ENCODE measurements around the gene PCNX1.
"Not testable (repeated sequence)": the region's sequence is repeated elsewhere in the genome, so short reads cannot be mapped to it uniquely, and the experiment has no call there.

The PCNX1 gene

DNA sequence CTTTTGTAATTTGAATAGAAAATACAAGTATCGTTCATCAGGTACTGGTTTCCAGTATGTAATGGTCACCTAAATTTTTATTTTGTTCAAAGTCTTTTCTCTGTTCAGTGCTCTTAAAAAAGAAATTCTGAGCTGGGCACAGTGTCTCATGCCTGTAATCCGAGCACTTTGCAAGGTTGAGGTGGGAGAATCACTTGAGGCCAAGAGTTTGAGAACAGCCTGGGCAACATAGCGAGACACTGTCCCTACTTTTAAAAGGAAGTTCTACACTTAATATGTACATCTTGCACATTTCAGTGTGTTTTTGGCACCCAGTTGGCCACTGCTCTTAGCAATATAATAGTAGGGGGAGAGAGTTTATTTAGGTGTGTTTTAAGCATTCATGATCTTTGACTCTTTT is 27.9 kb downstream of the PCNX1 start:
- WGBS, 2 experiments: 85 to 99% methylated on average over 3 of the region's 3 CpGs
- Histone ChIP-seq H3K4me1 (ENCODE audit: control insufficient read depth, insufficient read depth, low read length) (no peaks in the 10 kb centered on the region), H3K27ac (ENCODE audit: insufficient read depth, low read depth, low read length, poor library complexity, severe bottlenecking) (no peak overlapping the region), H3K36me3 (ENCODE audit: control insufficient read depth, insufficient read depth, low read length) (no peaks in the 10 kb centered on the region), H3K9me3 (ENCODE audit: control insufficient read depth, low read length) (no peaks in the 10 kb centered on the region), H3K27me3 (ENCODE audit: control insufficient read depth, insufficient read depth, low read length, poor library complexity, severe bottlenecking) (no peaks in the 10 kb centered on the region), H3K4me3 (ENCODE audit: insufficient read depth, low read depth, low read length) (no peak overlapping the region)

DNA sequence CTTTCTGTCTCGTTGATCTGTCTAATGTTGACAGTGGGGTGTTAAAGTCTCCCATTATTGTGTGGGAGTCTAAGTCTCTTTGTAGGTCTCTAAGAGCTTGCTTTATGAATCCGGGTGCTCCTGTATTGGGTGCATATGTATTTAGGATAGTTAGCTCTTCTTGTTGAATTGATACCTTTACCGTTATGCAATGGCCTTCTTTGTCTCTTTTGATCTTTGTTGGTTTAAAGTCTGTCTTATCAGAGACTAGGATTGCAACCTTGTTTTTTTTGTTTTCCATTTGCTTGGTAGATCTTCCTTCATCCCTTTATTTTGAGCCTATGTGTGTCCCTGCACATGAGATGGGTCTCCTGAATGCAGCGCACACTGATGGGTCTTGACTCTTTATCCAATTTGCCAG is 32.4 kb downstream of the PCNX1 start:
- H3K4me3 ChIP-seq (ENCODE audit: insufficient read depth, low read depth, low read length); H3K9me3 ChIP-seq (ENCODE audit: control insufficient read depth, low read length); H3K27me3 ChIP-seq (ENCODE audit: control insufficient read depth, insufficient read depth, low read length, poor library complexity, severe bottlenecking); H3K4me1 ChIP-seq (ENCODE audit: control insufficient read depth, insufficient read depth, low read length); H3K27ac ChIP-seq (ENCODE audit: insufficient read depth, low read depth, low read length, poor library complexity, severe bottlenecking): not testable (repeated sequence)
- 98 to 100% methylated on average over 1 to 2 of the region's 4 CpGs for WGBS, 2 experiments
- peaks cover 14% of the 10 kb centered on the region for H3K36me3 ChIP-seq (ENCODE audit: control insufficient read depth, insufficient read depth, low read length)

DNA sequence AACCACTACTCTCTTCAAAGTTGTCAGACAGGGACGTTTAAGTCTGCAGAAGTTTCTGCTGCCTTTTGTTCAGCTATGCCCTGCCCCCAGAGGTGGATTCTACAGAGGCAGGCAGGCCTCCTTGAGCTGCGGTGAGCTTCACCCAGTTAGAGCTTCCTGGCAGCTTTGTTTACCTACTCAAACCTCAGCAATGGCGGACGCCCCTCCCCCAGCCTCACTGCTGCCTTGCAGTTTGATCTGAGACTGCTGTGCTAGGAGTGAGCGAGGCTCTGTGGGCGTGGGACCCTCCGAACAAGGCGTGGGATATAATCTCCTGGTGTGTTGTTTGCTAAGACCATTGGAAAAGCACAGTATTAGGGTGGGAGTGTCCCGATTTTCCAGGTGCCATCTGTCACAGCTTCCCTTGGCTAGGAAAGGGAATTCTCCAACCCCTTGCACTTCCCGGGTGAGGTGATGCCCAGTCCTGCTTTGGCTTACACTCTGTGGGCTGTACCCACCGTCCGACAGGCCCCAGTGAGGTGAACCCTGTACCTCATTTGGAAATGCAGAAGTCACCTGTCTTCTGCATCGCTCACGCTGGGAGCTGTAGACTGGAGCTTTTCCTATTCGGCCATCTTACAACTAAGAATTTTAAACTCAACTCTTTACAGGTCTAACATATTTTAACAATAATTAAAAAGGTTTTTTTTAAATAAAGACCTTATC is 34.5 kb downstream of the PCNX1 start:
- not testable (repeated sequence) for H3K4me1 ChIP-seq (ENCODE audit: control insufficient read depth, insufficient read depth, low read length); H3K27me3 ChIP-seq (ENCODE audit: control insufficient read depth, insufficient read depth, low read length, poor library complexity, severe bottlenecking); H3K9me3 ChIP-seq (ENCODE audit: control insufficient read depth, low read length); H3K27ac ChIP-seq (ENCODE audit: insufficient read depth, low read depth, low read length, poor library complexity, severe bottlenecking); H3K4me3 ChIP-seq (ENCODE audit: insufficient read depth, low read depth, low read length)
- 89 to 92% methylated on average over 14 to 15 of the region's 15 CpGs for WGBS, 2 experiments
- H3K36me3 ChIP-seq (ENCODE audit: control insufficient read depth, insufficient read depth, low read length): peaks cover 24% of the 10 kb centered on the region

DNA sequence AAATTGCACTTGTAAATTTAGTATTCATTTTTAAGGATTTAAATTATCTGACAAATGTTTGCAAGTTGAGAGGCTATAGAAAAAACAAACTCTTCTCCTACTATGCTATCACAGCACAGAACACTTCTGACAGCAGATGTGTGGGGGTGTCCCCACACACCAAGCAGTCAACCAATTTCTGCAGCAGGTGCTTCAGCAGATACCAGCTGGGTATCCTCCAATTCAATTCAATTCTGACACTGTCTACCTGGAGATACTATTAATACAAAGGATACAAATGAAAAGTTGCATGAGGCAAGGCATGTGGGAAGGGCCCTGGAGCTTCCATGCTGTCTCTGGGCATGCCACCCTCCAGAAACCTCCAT is 35.1 kb downstream of the PCNX1 start:
- H3K36me3 ChIP-seq (ENCODE audit: control insufficient read depth, insufficient read depth, low read length): peaks cover 29% of the 10 kb centered on the region
- H3K4me3 ChIP-seq (ENCODE audit: insufficient read depth, low read depth, low read length): no peak overlapping the region
- no peaks in the 10 kb centered on the region for H3K4me1 ChIP-seq (ENCODE audit: control insufficient read depth, insufficient read depth, low read length)
- no peaks in the 10 kb centered on the region for H3K27me3 ChIP-seq (ENCODE audit: control insufficient read depth, insufficient read depth, low read length, poor library complexity, severe bottlenecking)
- H3K27ac ChIP-seq (ENCODE audit: insufficient read depth, low read depth, low read length, poor library complexity, severe bottlenecking): no peak overlapping the region
- H3K9me3 ChIP-seq (ENCODE audit: control insufficient read depth, low read length): peaks cover 3% of the 10 kb centered on the region

DNA sequence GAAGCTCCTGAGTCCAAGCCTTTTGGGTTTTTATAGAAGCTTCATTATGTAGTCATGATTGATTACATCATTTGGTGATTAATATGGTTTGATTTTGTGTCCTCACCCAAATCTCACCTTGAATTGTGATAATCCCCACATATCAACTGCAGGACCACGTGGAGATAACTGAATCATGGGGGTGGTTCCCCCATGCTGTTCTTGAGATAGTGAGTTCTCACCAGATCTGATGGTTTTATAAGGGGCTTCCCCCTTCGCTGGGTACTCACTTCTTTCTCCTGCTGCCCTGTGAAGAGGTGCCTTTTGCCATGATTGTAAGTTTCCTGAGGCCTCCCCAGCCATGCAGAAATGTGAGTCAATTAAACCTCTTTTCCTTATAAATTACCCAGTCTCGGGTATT is 35.5 kb downstream of the PCNX1 start:
- H3K9me3 ChIP-seq (ENCODE audit: control insufficient read depth, low read length); H3K4me1 ChIP-seq (ENCODE audit: control insufficient read depth, insufficient read depth, low read length); H3K27ac ChIP-seq (ENCODE audit: insufficient read depth, low read depth, low read length, poor library complexity, severe bottlenecking); H3K4me3 ChIP-seq (ENCODE audit: insufficient read depth, low read depth, low read length); H3K27me3 ChIP-seq (ENCODE audit: control insufficient read depth, insufficient read depth, low read length, poor library complexity, severe bottlenecking): not testable (repeated sequence)
- 90 to 95% methylated on average over 3 of the region's 3 CpGs for WGBS, 2 experiments
- peaks cover 32% of the 10 kb centered on the region for H3K36me3 ChIP-seq (ENCODE audit: control insufficient read depth, insufficient read depth, low read length)

DNA sequence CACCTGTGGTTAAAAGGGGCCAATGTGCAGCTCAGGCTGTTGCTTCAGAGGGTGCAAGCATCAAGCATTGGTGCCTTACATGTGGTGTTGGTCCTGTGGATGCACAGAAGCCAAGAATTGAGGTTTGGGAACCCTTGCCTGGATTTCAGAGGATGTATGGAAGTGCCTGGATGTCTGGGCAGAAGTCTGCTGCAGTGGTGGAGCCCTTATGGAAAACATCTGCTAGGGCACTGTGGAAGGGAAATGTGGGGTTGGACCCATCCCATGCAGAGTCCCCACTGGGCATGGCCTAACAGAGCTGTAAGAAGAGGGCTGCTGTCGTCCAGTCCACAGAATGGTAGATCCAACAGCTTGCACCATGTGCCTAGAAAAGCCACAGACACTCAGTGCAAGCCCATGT is 36.6 kb downstream of the PCNX1 start:
- Histone ChIP-seq H3K27me3 (ENCODE audit: control insufficient read depth, insufficient read depth, low read length, poor library complexity, severe bottlenecking) (no peaks in the 10 kb centered on the region), H3K27ac (ENCODE audit: insufficient read depth, low read depth, low read length, poor library complexity, severe bottlenecking) (no peak overlapping the region), H3K4me3 (ENCODE audit: insufficient read depth, low read depth, low read length) (no peak overlapping the region), H3K9me3 (ENCODE audit: control insufficient read depth, low read length) (peaks cover 3% of the 10 kb centered on the region), H3K36me3 (ENCODE audit: control insufficient read depth, insufficient read depth, low read length) (peaks cover 35% of the 10 kb centered on the region), H3K4me1 (ENCODE audit: control insufficient read depth, insufficient read depth, low read length) (no peaks in the 10 kb centered on the region)
- 93 to 97% methylated on average over 1 of the region's 1 CpG for WGBS, 2 experiments

DNA sequence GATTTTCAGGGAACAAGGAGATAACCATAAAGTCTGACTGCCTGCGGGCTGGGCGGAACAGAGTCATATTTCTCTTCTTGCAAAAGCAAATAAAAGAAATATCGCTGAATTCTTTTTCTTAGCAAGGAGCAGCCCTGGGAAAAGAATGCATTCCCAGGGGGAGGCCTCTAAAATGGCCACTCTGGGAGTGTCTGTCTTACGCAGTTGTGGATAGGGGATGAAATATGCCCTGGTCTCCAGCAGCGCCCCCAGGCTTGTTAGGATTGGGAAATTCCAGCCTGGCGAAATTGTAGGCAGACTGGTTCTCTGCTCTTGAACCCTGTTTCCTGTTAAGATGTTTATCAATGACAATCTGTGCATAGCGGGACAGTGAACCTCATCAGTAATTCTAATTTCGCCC is 40.5 kb downstream of the PCNX1 start:
- Histone ChIP-seq H3K4me1 (ENCODE audit: control insufficient read depth, insufficient read depth, low read length) (no peaks in the 10 kb centered on the region), H3K27me3 (ENCODE audit: control insufficient read depth, insufficient read depth, low read length, poor library complexity, severe bottlenecking) (no peaks in the 10 kb centered on the region), H3K36me3 (ENCODE audit: control insufficient read depth, insufficient read depth, low read length) (peaks cover 37% of the 10 kb centered on the region), H3K9me3 (ENCODE audit: control insufficient read depth, low read length) (peaks cover 3% of the 10 kb centered on the region), H3K27ac (ENCODE audit: insufficient read depth, low read depth, low read length, poor library complexity, severe bottlenecking) (no peak overlapping the region), H3K4me3 (ENCODE audit: insufficient read depth, low read depth, low read length) (no peak overlapping the region)
- WGBS, 2 experiments: 97 to 98% methylated on average over 8 of the region's 8 CpGs

DNA sequence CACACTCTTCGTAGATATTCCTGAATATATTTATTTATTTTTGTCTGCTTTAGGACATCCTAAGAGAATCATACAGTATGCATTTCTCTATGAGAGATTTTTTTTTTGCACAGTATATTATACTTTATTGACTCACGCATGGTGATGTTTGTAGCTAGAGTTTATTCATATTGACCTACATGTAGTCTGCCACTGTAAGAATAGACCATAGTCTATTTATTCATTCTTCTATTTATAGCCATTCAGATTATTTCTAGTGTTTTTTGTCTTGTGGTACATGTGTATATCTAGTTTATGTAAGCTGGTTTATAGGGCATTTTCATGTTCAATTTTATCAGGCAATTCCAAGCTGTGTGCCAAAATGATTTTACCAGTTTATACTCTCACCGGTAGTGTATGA is 45.2 kb downstream of the PCNX1 start:
- H3K4me1 ChIP-seq (ENCODE audit: control insufficient read depth, insufficient read depth, low read length): no peaks in the 10 kb centered on the region
- no peak overlapping the region for H3K27ac ChIP-seq (ENCODE audit: insufficient read depth, low read depth, low read length, poor library complexity, severe bottlenecking)
- no peaks in the 10 kb centered on the region for H3K9me3 ChIP-seq (ENCODE audit: control insufficient read depth, low read length)
- 80 to 92% methylated on average over 1 of the region's 3 CpGs for WGBS, 2 experiments
- no peak overlapping the region for H3K4me3 ChIP-seq (ENCODE audit: insufficient read depth, low read depth, low read length)
- H3K36me3 ChIP-seq (ENCODE audit: control insufficient read depth, insufficient read depth, low read length): peaks cover 12% of the 10 kb centered on the region
- H3K27me3 ChIP-seq (ENCODE audit: control insufficient read depth, insufficient read depth, low read length, poor library complexity, severe bottlenecking): no peaks in the 10 kb centered on the region

DNA sequence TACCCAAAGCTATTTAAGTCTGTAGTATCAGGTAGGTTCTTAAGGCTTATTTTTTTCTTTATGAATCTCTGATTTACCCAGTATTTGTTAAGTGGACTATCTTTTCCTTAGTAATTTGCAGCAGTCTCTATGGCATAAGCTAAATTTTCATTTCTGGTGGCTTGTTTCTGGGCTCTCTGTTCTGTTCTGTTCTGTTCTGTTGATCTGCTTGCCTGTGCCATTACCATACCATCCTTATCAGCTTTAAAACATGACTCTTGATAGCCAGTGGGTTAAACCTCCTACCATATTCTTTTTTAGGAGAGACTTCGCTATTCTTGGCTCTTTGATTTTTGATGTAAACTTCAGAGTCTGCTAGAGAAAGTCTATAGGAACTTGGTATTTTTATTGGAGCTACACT is 46.8 kb downstream of the PCNX1 start:
- Histone ChIP-seq H3K36me3 (ENCODE audit: control insufficient read depth, insufficient read depth, low read length) (peaks cover 6% of the 10 kb centered on the region), H3K4me3 (ENCODE audit: insufficient read depth, low read depth, low read length) (no peak overlapping the region), H3K4me1 (ENCODE audit: control insufficient read depth, insufficient read depth, low read length) (no peaks in the 10 kb centered on the region), H3K27me3 (ENCODE audit: control insufficient read depth, insufficient read depth, low read length, poor library complexity, severe bottlenecking) (no peaks in the 10 kb centered on the region), H3K9me3 (ENCODE audit: control insufficient read depth, low read length) (no peaks in the 10 kb centered on the region), H3K27ac (ENCODE audit: insufficient read depth, low read depth, low read length, poor library complexity, severe bottlenecking) (no peak overlapping the region)
- 100% methylated on average over 1 of the region's 1 CpG for WGBS, 2 experiments

DNA sequence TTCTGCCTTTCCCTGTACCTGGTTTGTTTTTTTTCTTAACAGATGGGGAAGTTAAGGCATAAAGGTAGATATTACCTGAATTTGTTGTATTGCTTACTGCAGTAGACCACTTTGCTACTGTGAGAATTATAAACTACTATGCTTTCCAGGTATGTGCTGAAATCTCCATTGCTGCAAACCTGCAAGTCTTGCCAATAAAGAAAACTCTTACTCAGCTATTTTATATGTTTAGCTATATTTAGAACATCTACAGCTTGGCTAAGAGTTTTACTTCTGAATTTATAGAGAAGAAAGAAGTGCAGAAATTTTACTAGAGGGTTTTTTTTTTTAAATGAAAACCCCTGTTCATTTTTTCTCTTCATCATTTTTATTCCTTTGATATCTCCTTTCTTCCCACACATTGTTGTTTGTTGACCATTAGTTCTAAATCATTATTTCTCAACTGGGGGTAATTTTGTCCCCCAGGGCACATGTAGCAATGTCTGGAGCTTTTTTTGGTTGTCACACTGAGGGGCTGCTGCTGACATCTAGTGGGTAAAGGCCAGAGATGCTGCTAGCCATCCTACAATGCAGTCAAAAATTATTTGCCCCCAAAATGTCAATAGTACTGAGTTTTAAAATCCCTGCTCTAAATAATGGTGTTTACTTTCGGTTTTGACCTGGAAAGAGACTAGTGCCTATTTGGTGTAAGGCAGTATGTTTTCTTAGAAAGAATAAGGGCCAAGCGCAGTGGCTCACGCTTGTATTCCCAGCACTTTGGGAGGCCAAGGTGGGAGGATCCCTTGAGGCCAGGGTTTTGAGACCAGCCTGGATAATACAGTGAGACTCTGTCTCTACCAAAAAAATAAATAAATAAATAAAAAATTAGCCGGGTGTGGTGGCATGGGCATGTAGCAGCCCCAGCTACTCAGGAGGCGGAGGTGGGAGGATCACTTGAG is 48.6 kb downstream of the PCNX1 start:
- WGBS, 2 experiments: 93 to 94% methylated on average over 5 of the region's 5 CpGs

More for the DNA sequence above, 48.6 kb downstream of the PCNX1 start:
- Histone ChIP-seq H3K4me3 (ENCODE audit: insufficient read depth, low read depth, low read length) (no peak overlapping the region), H3K4me1 (ENCODE audit: control insufficient read depth, insufficient read depth, low read length) (no peaks in the 10 kb centered on the region), H3K9me3 (ENCODE audit: control insufficient read depth, low read length) (no peaks in the 10 kb centered on the region), H3K27ac (ENCODE audit: insufficient read depth, low read depth, low read length, poor library complexity, severe bottlenecking) (no peak overlapping the region), H3K27me3 (ENCODE audit: control insufficient read depth, insufficient read depth, low read length, poor library complexity, severe bottlenecking) (no peaks in the 10 kb centered on the region), H3K36me3 (ENCODE audit: control insufficient read depth, insufficient read depth, low read length) (no peaks in the 10 kb centered on the region)
